ENCODE measurements around the gene FOXD2.

DNA sequence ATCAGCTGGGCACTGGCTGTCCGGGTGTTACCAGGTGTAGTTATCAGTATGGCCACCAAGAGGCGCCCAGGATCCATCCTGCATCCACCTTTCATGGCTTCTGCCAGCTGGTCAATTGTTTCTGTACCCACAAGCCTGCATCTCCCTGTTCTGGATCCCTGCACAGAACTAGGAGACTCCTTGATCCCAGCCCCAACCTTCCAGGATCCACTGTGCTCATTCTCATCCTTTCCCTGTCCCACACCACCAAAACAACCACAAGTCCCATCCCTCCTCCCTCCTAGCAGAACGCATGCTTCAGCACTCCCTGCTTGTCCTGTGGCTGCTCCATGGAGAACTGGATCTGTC lies 49.0 kb upstream of the FOXD2 start:
- TF ChIP-seq, protein P1, sequence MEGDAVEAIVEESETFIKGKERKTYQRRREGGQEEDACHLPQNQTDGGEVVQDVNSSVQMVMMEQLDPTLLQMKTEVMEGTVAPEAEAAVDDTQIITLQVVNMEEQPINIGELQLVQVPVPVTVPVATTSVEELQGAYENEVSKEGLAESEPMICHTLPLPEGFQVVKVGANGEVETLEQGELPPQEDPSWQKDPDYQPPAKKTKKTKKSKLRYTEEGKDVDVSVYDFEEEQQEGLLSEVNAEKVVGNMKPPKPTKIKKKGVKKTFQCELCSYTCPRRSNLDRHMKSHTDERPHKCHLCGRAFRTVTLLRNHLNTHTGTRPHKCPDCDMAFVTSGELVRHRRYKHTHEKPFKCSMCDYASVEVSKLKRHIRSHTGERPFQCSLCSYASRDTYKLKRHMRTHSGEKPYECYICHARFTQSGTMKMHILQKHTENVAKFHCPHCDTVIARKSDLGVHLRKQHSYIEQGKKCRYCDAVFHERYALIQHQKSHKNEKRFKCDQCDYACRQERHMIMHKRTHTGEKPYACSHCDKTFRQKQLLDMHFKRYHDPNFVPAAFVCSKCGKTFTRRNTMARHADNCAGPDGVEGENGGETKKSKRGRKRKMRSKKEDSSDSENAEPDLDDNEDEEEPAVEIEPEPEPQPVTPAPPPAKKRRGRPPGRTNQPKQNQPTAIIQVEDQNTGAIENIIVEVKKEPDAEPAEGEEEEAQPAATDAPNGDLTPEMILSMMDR (IDR thresholded peaks at IDR 0.05), result peak; percentile 88
- TF ChIP-seq ZFX (IDR thresholded peaks at IDR 0.05; ENCODE audit: borderline replicate concordance), result no peak
